ENCODE data around the gene MAGOH.

DNA sequence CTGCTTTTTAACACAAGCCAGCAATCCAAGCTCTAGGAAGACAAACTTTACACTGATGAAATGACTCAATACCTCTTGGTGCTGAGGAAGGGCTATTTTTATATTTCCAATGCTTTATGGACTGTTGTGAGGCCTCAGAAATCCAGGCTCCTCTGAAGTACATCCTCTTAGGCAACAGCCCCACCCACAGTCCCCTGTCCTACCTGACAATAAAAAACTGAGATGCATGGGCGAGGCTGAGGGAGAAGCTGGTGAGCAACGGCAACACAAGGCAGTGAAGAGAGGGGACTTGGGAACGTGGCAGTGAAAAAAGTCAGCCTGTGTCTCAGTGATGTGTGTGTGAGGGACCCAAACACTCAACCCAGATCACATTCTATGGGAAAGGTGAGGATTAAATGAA lies 51.8 kb downstream of the MAGOH start:
- no peak for TF ChIP-seq POLR2A (IDR thresholded peaks at IDR 0.05; ENCODE audit: low read length)
- TF ChIP-seq GATA1 (IDR thresholded peaks at IDR 0.05; ENCODE audit: low read depth, low read length) = no peak

Measured in erythroblast (primary cell).